GM18517 (cell line): ENCODE measurements around the gene MKNK2.
"Not testable (repeated sequence)": the region's sequence is repeated elsewhere in the genome, so short reads cannot be mapped to it uniquely, and the experiment has no call there.

ENCODE experiments used
- ATAC-seq: cut with Tn5 transposase; IDR thresholded peaks from one replicate; pipeline ENCODE4 v1.9.1; 2021; ENCODE audit warnings: mild to moderate bottlenecking, moderate library complexity; ENCODE audit not compliant: unreplicated experiment

The MKNK2 gene

DNA sequence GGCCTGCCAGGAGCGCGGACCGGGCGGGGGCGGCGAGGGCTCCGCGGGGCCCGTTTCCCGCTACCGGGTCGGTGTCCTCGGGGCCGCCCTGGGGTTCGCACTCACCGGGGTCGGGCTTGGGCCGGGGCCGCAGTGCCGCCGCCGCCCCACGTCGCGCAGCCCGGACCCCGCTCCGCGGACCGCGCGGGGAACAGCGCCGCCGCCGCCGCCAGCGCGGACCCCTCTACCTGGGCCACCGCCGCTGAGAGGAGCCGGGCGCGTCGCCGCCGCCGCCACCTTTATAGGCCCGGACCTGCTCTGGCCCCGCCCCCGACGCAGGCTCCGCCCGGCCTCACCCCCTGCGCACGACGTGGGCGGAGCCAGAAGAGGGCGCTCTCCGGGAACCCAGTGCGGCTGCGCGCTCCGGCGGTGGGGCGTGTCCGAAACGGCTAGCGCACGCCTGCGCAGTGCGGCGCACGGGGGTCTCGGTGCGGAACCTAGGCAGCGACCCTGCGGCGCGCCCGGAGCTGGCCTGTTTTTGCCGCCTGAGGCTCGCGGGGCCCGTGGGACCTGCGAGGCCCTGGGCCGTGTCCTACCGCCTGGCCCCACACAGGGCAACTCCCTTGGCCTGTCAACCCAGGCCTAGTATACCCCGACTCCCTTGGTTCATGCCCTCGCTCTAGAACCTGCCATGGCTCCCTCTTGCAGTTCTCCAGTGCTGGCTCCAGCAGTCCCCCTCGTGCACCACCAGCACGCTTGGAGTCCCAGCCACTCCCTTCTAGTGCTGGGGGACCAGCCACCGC is at the start of gene MKNK2:
Gene MKNK2, minus strand, starts transcription at position 254 of the 782 bp plus-strand sequence. CDS start 393 bp downstream, outside the sequence.
- peak; percentile 40 for ATAC-seq

GRCh38 chr19:2100719-2101061 is 49.6 kb upstream of the MKNK2 start:
- no peak for ATAC-seq

- ATAC-seq = no peak
These were observed 49.1 kb upstream of the MKNK2 start for GRCh38 chr19:2099937-2100718.

- no peak for ATAC-seq
These were observed 48.0 kb upstream of the MKNK2 start for GRCh38 chr19:2099054-2099501.

DNA sequence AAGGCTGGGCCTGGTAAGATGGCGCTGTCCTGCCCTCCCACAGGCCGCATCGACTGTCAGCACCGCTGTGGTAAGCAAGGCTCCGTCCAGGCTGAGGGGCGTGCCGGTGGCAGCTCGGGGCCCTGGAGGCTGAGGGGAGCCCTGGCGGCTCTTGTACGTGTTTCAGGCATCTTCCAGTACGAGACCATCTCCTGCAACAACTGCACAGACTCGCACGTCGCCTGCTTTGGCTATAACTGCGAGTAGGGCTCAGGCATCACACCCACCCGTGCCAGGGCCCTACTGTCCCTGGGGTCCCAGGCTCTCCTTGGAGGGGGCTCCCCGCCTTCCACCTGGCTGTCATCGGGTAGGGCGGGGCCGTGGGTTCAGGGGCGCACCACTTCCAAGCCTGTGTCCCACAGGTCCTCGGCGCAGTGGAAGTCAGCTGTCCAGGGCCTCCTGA is 46.9 kb upstream of the MKNK2 start:
- ATAC-seq = no peak

GRCh38 chr19:2097203-2097885 is 46.3 kb upstream of the MKNK2 start:
- peak; percentile 1 for ATAC-seq

DNA sequence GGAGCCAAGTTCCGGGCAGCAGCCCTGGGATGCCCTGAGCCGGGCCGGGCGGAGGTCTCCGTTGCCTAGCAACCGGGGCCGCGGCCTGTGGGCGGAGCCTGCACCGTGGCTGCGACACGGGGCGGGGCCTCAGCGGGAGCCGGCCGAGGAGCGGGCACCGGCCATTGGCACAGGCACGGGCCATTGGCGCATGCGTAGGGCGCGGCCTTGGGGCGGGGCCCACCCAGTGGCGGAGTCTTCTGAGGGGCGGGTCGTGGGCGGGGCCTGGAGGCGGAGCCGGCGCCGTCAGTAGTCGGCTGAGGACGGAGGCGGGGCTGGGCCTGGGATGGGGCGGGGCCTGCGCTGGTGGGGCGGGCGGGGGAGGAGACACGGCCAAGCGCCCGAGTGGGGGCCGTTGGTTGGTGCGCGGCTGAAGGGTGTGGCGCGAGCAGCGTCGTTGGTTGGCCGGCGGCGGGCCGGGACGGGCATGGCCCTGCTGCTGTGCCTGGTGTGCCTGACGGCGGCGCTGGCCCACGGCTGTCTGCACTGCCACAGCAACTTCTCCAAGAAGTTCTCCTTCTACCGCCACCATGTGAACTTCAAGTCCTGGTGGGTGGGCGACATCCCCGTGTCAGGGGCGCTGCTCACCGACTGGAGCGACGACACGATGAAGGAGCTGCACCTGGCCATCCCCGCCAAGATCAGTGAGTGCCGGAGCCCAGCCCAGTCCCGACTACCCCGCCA is 45.6 kb upstream of the MKNK2 start, which contains the start of gene IZUMO4:
Gene IZUMO4, plus strand, starts transcription at position 436 of the 723 bp plus-strand sequence. Its CDS starts 31 bp downstream, at position 467.
- ATAC-seq = peak; percentile 57

GRCh38 chr19:2096034-2096479 is 45.0 kb upstream of the MKNK2 start, which contains the start of gene MOB3A:
Gene MOB3A, minus strand, starts transcription at chr19:2096326. Its CDS starts 17,766 bp downstream, at chr19:2078560.
- ATAC-seq = peak; percentile 43

GRCh38 chr19:2091926-2092525 is 41.0 kb upstream of the MKNK2 start:
- not testable (repeated sequence) for ATAC-seq

GRCh38 chr19:2089727-2090053 is 38.6 kb upstream of the MKNK2 start:
- no peak for ATAC-seq

GRCh38 chr19:2089001-2089711 is 38.1 kb upstream of the MKNK2 start:
- no peak for ATAC-seq

- peak; percentile 17 for ATAC-seq
These were observed 36.6 kb upstream of the MKNK2 start for GRCh38 chr19:2087621-2088100.

DNA sequence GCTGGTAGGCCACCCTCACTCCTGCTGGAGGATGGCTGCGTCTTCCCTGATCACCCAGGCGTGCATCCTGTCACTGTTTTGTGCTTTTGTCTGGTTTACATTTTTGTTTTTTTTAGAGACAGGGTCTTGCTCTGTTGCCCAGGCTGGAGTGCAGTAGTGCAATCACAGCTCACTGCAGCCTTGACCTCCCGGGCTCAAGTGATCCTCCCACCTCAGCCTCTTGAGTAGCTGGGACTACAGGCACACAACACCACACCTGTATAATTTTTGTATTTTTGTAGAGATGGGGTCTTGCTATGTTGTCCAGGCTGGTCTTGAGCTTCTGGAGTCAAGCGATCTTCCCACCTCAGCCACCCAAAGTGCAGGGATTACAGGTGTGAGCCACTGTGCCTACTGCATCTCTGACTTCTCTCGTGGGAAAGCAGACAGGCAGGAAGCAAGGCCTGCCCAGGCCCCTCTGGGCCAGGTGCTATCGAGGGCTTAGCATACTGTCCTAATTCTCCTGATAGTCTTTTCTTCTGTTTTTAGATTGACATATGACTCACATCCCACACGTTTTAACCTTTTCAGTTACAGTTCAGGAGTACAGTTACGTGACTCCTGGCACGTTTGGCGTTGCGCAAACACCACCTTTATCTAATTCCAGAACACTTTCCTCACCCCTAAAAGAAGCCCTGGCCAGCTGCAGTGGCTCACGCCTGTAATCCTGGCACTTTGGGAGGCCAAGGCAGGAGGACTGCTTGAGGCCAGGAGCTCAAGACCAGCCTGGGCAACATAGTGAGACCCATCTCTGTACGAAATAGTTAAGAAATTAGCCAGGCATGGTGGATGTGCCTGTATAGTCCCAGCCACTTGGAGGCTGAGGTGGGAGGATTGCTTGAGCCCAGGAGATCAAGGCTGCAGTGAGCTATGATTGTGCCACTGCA is 35.9 kb upstream of the MKNK2 start:
- ATAC-seq = peak; percentile 24

DNA sequence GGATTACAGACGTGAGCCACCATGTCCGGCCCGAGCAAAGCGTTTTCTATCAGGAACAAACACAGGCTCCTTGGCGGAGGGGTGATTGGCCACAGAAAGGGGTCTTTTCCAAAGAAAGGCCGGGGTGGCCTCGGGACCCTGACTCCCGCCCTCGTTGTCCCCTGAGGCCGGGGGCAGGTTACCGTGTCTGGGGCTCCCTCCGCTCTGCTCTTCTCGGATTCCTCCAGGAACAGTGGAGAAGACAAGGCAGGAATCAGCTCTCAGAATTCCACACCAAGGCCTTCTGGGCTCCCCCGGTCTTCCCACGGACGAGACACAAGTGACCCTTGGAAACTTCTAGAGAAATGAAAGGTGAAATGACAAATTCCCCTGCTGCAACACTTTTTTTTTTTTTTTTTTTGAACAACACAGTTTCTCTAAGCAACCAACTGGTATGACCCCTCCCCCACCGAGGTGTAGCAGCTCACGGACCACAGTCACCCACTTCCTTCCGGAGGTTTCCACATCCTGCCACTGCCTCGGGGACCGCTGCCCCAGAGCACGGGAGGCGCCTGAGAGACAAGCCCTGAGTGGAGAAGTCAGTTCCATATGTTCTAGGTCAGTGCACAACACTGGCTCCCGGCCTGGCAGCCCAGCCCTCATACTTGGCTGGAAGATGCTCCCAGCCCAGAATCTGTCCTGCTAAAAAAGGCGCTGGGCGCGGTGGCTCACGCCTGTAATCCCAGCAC is 34.1 kb upstream of the MKNK2 start:
- ATAC-seq = no peak

DNA sequence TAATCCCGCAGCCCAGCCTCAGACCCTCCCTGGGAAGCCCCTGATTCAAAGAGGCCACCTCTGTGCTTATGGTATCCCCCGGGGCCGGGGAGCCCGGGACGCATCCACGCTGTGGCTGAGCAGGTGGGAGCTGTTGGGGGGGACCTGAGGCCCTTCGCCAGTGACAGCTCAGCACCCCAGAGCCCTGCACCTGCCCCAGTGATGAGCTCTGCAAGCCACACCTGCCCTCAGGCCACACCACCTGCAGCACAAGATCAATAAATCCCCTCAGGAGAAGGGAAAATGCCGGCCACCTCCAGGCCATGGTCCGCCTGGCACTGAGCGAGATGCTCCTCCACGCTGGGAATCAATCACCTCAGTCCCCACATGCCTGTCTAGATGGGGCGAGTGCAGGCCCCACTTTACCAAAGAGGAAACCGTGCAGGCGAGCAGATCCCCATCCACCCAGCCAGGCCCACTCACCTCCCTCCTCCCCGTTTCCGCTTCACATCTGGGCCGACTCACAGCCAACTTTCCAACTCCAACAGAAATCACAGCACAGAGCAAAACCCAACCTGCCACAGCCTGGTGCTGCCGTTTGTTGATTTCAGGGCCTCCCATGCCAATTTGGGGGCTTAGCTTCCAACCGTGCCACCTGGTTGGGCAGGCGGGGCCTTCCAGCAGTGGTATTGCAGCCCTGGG is 32.3 kb upstream of the MKNK2 start:
- no peak for ATAC-seq

GRCh38 chr19:2081873-2082810 is 31.1 kb upstream of the MKNK2 start:
- ATAC-seq = no peak
